Left cardiac atrium (tissue), 4 donors: ENCODE data around the gene ARL2. TPM values are rescaled to one million over a fixed set of nuclear protein-coding genes. Genes with fewer than 3 reads are reported as not detected.

Source experiments
- ATAC-seq, 2 donors: fragments of 200-7000 bp; cut with Tn5 transposase; one replicate each; pipeline ENCODE4 v1.9.1; 2020; ENCODE audit warnings: mild to moderate bottlenecking in 2 of 2, moderate library complexity in 2 of 2
- DNase-seq: peaks from one replicate; pipeline ENCODE4 v3.0.0-alpha.2; 2020
- intact Hi-C, 2 donors: fragments of 100-400 bp; cut with DNase I; formaldehyde crosslinking; loops; one replicate each; pipeline versions ENCODE4 v1.14.1 to v1.15.1; 2022 to 2023
- total RNA-seq, 2 donors: library from RNA; stranded (reverse); fragmentation: NEBNext Ultra II Directional; extraction: Animal tissue kit (Norgen Biotek cat#: 25700); gene quantifications; one replicate each; pipeline ENCODE4 v1.2.1, GENCODE V29; 2021
- donor health status: DM: no; HTN: yes; CAD: no.
- donor health status: DM: no; HTN: yes; CAD: no; lungs with severe emphysema.
- donor health status: DM: yes; HTN: yes; CAD: no.
- donor health status: Dilated cardiomyopathy.

ARL2 gene
- total RNA-seq, 2 donors from 2014 or later, result 110 to 116 TPM

- DNase-seq (no peak), ATAC-seq (no peak)
- intact Hi-C loops, result no loop called here
Measured at GRCh38 chr11:65040520-65040846, 26.5 kb downstream of the ARL2 start.

GRCh38 chr11:65040847-65041622, 27.1 kb downstream of the ARL2 start, which contains the start of gene SAC3D1:
Gene SAC3D1 (plus strand): TSS chr11:65041210. CDS start chr11:65041293, 83 bp downstream.
- peak; percentile 97 for ATAC-seq
- intact Hi-C loops, result no loop called here
- peak; percentile 91 for DNase-seq

GRCh38 chr11:65042891-65043290, 28.9 kb downstream of the ARL2 start:
- no peak for DNase-seq
- ATAC-seq, result no peak
- intact Hi-C loops, result no loop called here

GRCh38 chr11:65043881-65044501, 30.0 kb downstream of the ARL2 start:
- peak; percentile 44 for DNase-seq
- no peak for ATAC-seq
- intact Hi-C loops, result no loop called here

- intact Hi-C loops, result no loop called here
- ATAC-seq (no peak), DNase-seq (no peak)
Measured at GRCh38 chr11:65045061-65045460, 31.1 kb downstream of the ARL2 start.

- intact Hi-C loops, result no loop called here
- DNase-seq, result no peak
- ATAC-seq, result no peak
Measured at GRCh38 chr11:65045728-65046127, 31.8 kb downstream of the ARL2 start.

GRCh38 chr11:65047581-65048422, 33.8 kb downstream of the ARL2 start:
- DNase-seq (peak; percentile 54), ATAC-seq (peak; percentile 53 to 69)
- intact Hi-C loops, result no loop called here

- intact Hi-C loops, result no loop called here
Measured at GRCh38 chr11:65051398-65051858, 37.5 kb downstream of the ARL2 start.

GRCh38 chr11:65053827-65054508, 40.0 kb downstream of the ARL2 start:
- DNase-seq, result no peak
- no peak for ATAC-seq
- intact Hi-C loops, result no loop called here

More at GRCh38 chr11:65051398-65051858, 37.5 kb downstream of the ARL2 start:
- no peak for ATAC-seq
- no peak for DNase-seq

GRCh38 chr11:65055538-65055937, 41.6 kb downstream of the ARL2 start:
- no peak for ATAC-seq
- intact Hi-C loops, result no loop called here
- no peak for DNase-seq

- intact Hi-C loops, result no loop called here
- ATAC-seq (no peak), DNase-seq (no peak)
Measured at GRCh38 chr11:65056999-65057398, 43.0 kb downstream of the ARL2 start.

- ATAC-seq (no peak), DNase-seq (no peak)
- intact Hi-C loops, result no loop called here
Measured at GRCh38 chr11:65057526-65057925, 43.6 kb downstream of the ARL2 start.

- ATAC-seq, result no peak
- DNase-seq, result no peak
- intact Hi-C loops, result no loop called here
Measured at GRCh38 chr11:65058012-65058411, 44.1 kb downstream of the ARL2 start.

GRCh38 chr11:65058419-65059054, 44.6 kb downstream of the ARL2 start, which contains the start of gene NAALADL1:
Gene NAALADL1 (minus strand): TSS chr11:65058553. CDS start chr11:65058521, 32 bp downstream.
- ATAC-seq, result no peak

GRCh38 chr11:65059523-65059922, 45.6 kb downstream of the ARL2 start:
- intact Hi-C loops, result no loop called here
- DNase-seq, result no peak
- ATAC-seq, result no peak

More at GRCh38 chr11:65058419-65059054, 44.6 kb downstream of the ARL2 start, which contains the start of gene NAALADL1:
- no peak for DNase-seq
- intact Hi-C loops, result no loop called here

GRCh38 chr11:65059959-65060824, 46.2 kb downstream of the ARL2 start:
- no peak for DNase-seq
- ATAC-seq, result no peak
- intact Hi-C loops, result no loop called here

- ATAC-seq (peak in 1 of 2 donors; percentile 23), DNase-seq (no peak)
- intact Hi-C loops, result no loop called here
Measured at GRCh38 chr11:65060913-65061408, 47.0 kb downstream of the ARL2 start.

GRCh38 chr11:65063532-65063931, 49.6 kb downstream of the ARL2 start:
- DNase-seq (no peak), ATAC-seq (no peak)
- intact Hi-C loops, result no loop called here
